ENCODE results near the gene PDZRN3. TPM values are rescaled to one million over a fixed set of nuclear protein-coding genes. Genes with fewer than 3 reads are reported as not detected.

PDZRN3 gene
- total RNA-seq, 4 donors from 2014 or later = 13.3 to 81.7 (median 19.7) TPM

DNA sequence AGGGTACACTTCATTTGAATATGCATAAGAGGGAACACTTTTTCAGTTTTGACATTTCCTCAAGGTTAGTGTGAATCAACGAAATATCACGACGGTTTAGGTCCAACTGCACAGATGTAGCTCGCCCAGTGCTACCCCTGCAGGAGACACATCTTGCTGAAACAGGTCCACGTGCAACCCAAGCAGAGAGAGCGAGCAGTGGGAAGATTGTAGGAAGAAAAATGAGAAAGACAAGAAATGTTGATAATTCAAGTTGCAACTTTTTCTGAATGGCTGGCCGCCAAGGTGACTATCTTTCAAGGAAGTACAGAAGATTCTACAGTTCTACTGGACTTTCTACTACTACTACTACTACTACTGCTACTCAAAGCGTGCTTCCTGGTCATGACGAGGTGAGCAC lies 231.7 kb downstream of the PDZRN3 start:
- peaks cover 0 to under 1% (median 0%) of the 10 kb centered on the region in 3 donors for H3K36me3 ChIP-seq
- no peak for TF ChIP-seq POLR2A (IDR thresholded peaks at IDR 0.05)
- TF ChIP-seq, protein P1, sequence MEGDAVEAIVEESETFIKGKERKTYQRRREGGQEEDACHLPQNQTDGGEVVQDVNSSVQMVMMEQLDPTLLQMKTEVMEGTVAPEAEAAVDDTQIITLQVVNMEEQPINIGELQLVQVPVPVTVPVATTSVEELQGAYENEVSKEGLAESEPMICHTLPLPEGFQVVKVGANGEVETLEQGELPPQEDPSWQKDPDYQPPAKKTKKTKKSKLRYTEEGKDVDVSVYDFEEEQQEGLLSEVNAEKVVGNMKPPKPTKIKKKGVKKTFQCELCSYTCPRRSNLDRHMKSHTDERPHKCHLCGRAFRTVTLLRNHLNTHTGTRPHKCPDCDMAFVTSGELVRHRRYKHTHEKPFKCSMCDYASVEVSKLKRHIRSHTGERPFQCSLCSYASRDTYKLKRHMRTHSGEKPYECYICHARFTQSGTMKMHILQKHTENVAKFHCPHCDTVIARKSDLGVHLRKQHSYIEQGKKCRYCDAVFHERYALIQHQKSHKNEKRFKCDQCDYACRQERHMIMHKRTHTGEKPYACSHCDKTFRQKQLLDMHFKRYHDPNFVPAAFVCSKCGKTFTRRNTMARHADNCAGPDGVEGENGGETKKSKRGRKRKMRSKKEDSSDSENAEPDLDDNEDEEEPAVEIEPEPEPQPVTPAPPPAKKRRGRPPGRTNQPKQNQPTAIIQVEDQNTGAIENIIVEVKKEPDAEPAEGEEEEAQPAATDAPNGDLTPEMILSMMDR (IDR thresholded peaks at IDR 0.05) = no peak

DNA sequence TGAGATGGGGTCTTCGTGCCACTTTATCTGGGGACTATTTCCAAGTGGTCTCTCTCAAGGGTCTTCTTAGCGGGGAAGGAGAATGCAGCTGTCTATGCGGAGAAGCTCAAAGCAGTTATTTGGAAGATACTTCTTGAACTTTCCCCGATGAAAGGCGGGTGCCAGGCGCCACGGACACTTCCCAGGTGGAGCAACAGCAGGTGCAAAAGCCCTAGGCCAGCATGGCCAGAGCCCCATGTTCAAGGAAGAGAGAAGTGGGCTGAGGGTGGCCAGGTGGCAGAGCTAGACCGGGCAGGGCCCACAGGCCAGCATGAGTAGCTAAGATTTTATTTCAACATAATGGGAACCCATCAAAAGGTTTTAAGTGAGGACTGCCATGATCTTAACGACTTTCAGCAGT lies 232.8 kb downstream of the PDZRN3 start:
- Histone ChIP-seq H3K4me1 (no peaks in the 10 kb centered on the region), H3K27ac (no peak overlapping the region), H3K4me3 (no peak overlapping the region), H3K36me3 (peaks cover 0 to 9% (median 0%) of the 10 kb centered on the region in 3 donors), H3K9me3 (no peaks in the 10 kb centered on the region), H3K27me3 (no peaks in the 10 kb centered on the region)
- TF ChIP-seq, protein P1 (IDR thresholded peaks at IDR 0.05) = no peak
- no peak for TF ChIP-seq POLR2A (IDR thresholded peaks at IDR 0.05)
- no peak for DNase-seq

More for the DNA sequence above, 231.7 kb downstream of the PDZRN3 start:
- Histone ChIP-seq H3K9me3 (no peaks in the 10 kb centered on the region), H3K27me3 (no peaks in the 10 kb centered on the region), H3K27ac (no peak overlapping the region), H3K4me3 (no peak overlapping the region), H3K4me1 (no peaks in the 10 kb centered on the region)
- no peak for DNase-seq

DNA sequence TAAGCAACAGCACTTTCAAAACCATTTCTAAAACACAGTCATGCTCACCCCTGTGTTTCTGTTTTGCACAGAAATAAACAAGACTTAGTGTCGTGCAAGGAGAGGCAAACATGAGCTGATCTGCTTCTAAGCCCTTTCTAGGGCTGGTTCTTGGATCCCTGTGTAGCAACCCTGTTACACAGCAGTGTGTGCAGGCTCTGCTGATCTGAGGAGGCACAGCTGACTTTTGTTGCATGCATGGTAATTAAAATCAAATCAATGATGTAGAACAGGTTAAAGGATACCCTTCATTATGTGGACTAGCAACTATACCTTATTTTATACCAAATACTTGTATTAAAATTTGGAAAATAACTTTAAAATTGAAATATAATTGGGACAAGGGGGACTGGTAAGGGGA lies 234.8 kb downstream of the PDZRN3 start:
- Histone ChIP-seq H3K9me3 (no peaks in the 10 kb centered on the region), H3K4me1 (no peaks in the 10 kb centered on the region), H3K36me3 (peaks cover 0 to 9% (median 0%) of the 10 kb centered on the region in 3 donors), H3K4me3 (no peak overlapping the region), H3K27ac (peak overlapping the region in 1 of 4 donors; percentile 25), H3K27me3 (no peaks in the 10 kb centered on the region)
- no peak for DNase-seq
- no peak for TF ChIP-seq POLR2A (IDR thresholded peaks at IDR 0.05)
- TF ChIP-seq, protein P1 (IDR thresholded peaks at IDR 0.05) = no peak

DNA sequence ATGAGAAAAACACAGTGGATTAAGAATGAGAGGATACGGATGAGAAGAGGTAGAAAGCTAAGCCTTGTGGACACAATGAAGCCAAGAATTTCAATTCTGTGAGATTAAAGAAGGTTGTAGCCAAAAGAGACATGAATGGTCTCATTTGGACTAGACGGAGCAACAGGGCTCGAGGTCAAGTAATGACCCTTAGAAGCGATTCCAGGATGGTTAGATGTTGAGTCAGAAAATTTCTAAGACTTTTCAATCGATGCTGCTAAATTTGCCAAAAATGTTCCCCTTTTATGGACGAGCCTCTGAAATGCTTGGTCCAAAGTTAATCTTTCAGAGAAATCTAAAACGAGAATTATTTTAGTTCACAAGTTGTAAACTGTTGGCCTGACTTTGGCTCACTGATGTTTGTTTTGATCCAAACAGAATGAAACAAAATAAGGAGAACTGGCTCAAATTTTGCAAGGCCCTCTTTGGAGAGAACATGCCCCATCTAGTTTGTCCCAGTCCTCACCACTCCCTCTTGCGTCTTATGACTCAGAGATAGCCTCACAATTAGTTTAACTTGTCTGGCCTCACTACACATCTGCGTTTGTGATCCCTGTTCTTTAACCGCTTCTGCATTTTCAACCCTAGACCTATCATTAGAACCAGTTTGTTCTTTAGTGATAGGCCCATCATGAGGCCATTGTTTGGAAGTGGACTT lies 235.5 kb downstream of the PDZRN3 start:
- H3K27me3 ChIP-seq = no peaks in the 10 kb centered on the region
- TF ChIP-seq, protein P1 (IDR thresholded peaks at IDR 0.05) = no peak
- TF ChIP-seq POLR2A (IDR thresholded peaks at IDR 0.05) = no peak
- no peak overlapping the region for H3K4me3 ChIP-seq
- peak overlapping the region in 1 of 4 donors; percentile 25 for H3K27ac ChIP-seq
- H3K36me3 ChIP-seq = peaks cover 0 to 12% (median 0%) of the 10 kb centered on the region in 3 donors
- no peaks in the 10 kb centered on the region for H3K9me3 ChIP-seq
- no peaks in the 10 kb centered on the region for H3K4me1 ChIP-seq
- DNase-seq = no peak

DNA sequence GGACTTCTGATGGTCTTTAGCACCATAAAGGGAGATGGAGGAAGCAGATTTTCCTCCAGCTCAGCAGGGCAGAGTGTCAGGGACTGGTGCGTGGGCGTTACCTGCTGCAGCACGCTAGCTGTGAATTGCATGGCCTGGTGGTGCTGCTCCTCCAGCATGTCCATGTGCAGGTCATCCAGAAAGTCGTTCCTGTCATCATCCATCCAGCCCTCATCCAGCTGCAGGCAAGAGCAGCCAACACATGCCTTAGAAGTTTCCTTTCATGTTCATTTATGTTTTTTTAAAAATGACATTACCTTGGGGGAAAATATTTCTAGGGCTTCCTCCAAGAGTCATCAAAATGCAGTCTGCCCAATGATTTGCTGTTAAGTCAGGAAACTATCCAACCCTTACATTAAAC lies 239.2 kb downstream of the PDZRN3 start:
- Histone ChIP-seq H3K27ac (no peak overlapping the region), H3K36me3 (peaks cover 0 to 22% (median 0%) of the 10 kb centered on the region in 3 donors)
- TF ChIP-seq POLR2A (IDR thresholded peaks at IDR 0.05) = no peak
- TF ChIP-seq, protein P1 (IDR thresholded peaks at IDR 0.05) = no peak

More for the DNA sequence above, 239.2 kb downstream of the PDZRN3 start:
- DNase-seq = no peak
- Histone ChIP-seq H3K27me3 (no peaks in the 10 kb centered on the region), H3K4me1 (no peaks in the 10 kb centered on the region), H3K9me3 (no peaks in the 10 kb centered on the region), H3K4me3 (no peak overlapping the region)

Data from Peyer's patch (tissue), 4 donors.